ENCODE data around the gene MYRFL.

Gene MYRFL

GRCh38 chr12:69837191-69837590 is 12.2 kb downstream of the MYRFL start:
- H3K4me2 ChIP-seq, result no peak overlapping the region

GRCh38 chr12:69837657-69838415 is 12.8 kb downstream of the MYRFL start:
- no peak overlapping the region for H3K27ac ChIP-seq
- H2AFZ ChIP-seq (ENCODE audit: low read depth), result no peak overlapping the region
- H3K4me1 ChIP-seq (ENCODE audit: low read depth, poor library complexity, severe bottlenecking), result no peaks in the 10 kb centered on the region
- H3K4me3 ChIP-seq (IDR thresholded peaks at IDR 0.05; ENCODE audit: insufficient read depth, low read depth, low read length), result no peak overlapping the region
- TF ChIP-seq, protein P1, sequence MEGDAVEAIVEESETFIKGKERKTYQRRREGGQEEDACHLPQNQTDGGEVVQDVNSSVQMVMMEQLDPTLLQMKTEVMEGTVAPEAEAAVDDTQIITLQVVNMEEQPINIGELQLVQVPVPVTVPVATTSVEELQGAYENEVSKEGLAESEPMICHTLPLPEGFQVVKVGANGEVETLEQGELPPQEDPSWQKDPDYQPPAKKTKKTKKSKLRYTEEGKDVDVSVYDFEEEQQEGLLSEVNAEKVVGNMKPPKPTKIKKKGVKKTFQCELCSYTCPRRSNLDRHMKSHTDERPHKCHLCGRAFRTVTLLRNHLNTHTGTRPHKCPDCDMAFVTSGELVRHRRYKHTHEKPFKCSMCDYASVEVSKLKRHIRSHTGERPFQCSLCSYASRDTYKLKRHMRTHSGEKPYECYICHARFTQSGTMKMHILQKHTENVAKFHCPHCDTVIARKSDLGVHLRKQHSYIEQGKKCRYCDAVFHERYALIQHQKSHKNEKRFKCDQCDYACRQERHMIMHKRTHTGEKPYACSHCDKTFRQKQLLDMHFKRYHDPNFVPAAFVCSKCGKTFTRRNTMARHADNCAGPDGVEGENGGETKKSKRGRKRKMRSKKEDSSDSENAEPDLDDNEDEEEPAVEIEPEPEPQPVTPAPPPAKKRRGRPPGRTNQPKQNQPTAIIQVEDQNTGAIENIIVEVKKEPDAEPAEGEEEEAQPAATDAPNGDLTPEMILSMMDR (conservative IDR thresholded peaks at IDR 0.05; ENCODE audit: low read depth, low read length), result no peak
- H3K9ac ChIP-seq, result no peak overlapping the region
- H3K79me2 ChIP-seq (ENCODE audit: insufficient read depth, low read depth), result no peaks in the 10 kb centered on the region
- no peaks in the 10 kb centered on the region for H4K20me1 ChIP-seq (ENCODE audit: insufficient read depth)
- no peaks in the 10 kb centered on the region for H3K27me3 ChIP-seq (ENCODE audit: insufficient read depth, low read depth)
- H3K4me2 ChIP-seq, result no peak overlapping the region
- H3K36me3 ChIP-seq (ENCODE audit: insufficient read depth), result no peaks in the 10 kb centered on the region

More at GRCh38 chr12:69837191-69837590, 12.2 kb downstream of the MYRFL start:
- Histone ChIP-seq H3K27me3 (ENCODE audit: insufficient read depth, low read depth) (no peaks in the 10 kb centered on the region), H4K20me1 (ENCODE audit: insufficient read depth) (no peaks in the 10 kb centered on the region), H3K27ac (no peak overlapping the region), H2AFZ (ENCODE audit: low read depth) (no peak overlapping the region), H3K36me3 (ENCODE audit: insufficient read depth) (no peaks in the 10 kb centered on the region), H3K79me2 (ENCODE audit: insufficient read depth, low read depth) (no peaks in the 10 kb centered on the region), H3K9ac (no peak overlapping the region), H3K4me3 (IDR thresholded peaks at IDR 0.05; ENCODE audit: insufficient read depth, low read depth, low read length) (no peak overlapping the region), H3K4me1 (ENCODE audit: low read depth, poor library complexity, severe bottlenecking) (no peaks in the 10 kb centered on the region)
- TF ChIP-seq, protein P1 (conservative IDR thresholded peaks at IDR 0.05; ENCODE audit: low read depth, low read length), result no peak

- H3K4me3 ChIP-seq (IDR thresholded peaks at IDR 0.05; ENCODE audit: insufficient read depth, low read depth, low read length), result no peak overlapping the region
- H3K27me3 ChIP-seq (ENCODE audit: insufficient read depth, low read depth), result no peaks in the 10 kb centered on the region
- no peaks in the 10 kb centered on the region for H3K36me3 ChIP-seq (ENCODE audit: insufficient read depth)
- H2AFZ ChIP-seq (ENCODE audit: low read depth), result no peak overlapping the region
- TF ChIP-seq, protein P1 (conservative IDR thresholded peaks at IDR 0.05; ENCODE audit: low read depth, low read length), result no peak
- no peak overlapping the region for H3K4me2 ChIP-seq
- H3K4me1 ChIP-seq (ENCODE audit: low read depth, poor library complexity, severe bottlenecking), result no peaks in the 10 kb centered on the region
- H4K20me1 ChIP-seq (ENCODE audit: insufficient read depth), result no peaks in the 10 kb centered on the region
- H3K9ac ChIP-seq, result no peak overlapping the region
- H3K27ac ChIP-seq, result no peak overlapping the region
- H3K79me2 ChIP-seq (ENCODE audit: insufficient read depth, low read depth), result no peaks in the 10 kb centered on the region
Measured at GRCh38 chr12:69840727-69841126, 15.7 kb downstream of the MYRFL start.

GRCh38 chr12:69843608-69844007 is 18.6 kb downstream of the MYRFL start:
- Histone ChIP-seq H3K27me3 (ENCODE audit: insufficient read depth, low read depth) (no peaks in the 10 kb centered on the region), H3K4me1 (ENCODE audit: low read depth, poor library complexity, severe bottlenecking) (no peaks in the 10 kb centered on the region), H3K4me2 (no peak overlapping the region), H4K20me1 (ENCODE audit: insufficient read depth) (no peaks in the 10 kb centered on the region), H3K36me3 (ENCODE audit: insufficient read depth) (no peaks in the 10 kb centered on the region), H2AFZ (ENCODE audit: low read depth) (no peak overlapping the region), H3K9ac (no peak overlapping the region), H3K79me2 (ENCODE audit: insufficient read depth, low read depth) (no peaks in the 10 kb centered on the region), H3K27ac (no peak overlapping the region), H3K4me3 (IDR thresholded peaks at IDR 0.05; ENCODE audit: insufficient read depth, low read depth, low read length) (no peak overlapping the region)
- TF ChIP-seq, protein P1 (conservative IDR thresholded peaks at IDR 0.05; ENCODE audit: low read depth, low read length), result no peak
